Calu3 (cell line): ENCODE data around the gene VPS51. TPM values are rescaled to one million over a fixed set of nuclear protein-coding genes. Genes with fewer than 3 reads are reported as not detected.

ENCODE experiments used
- BruUV-seq: library from RNA; stranded (reverse); fragments of 400-500 nt; replicated peaks from 2 replicates; lab custom pipeline; 2021; lab: Mats Ljungman, UMichigan
- CTCF ChIA-PET: fragments of 300-600 bp; sonication (Branson Sonifier 250); formaldehyde crosslinking; loops from one replicate; lab custom pipeline; 2022; ENCODE audit warnings: antibody characterized with exemption; lab: Charles Lee
- DNase-seq: peaks from one replicate; pipeline ENCODE4 v3.0.0; 2022
- H3K27ac Mint-ChIP-seq: one replicate; pipeline ENCODE4 v1.8.0; 2022; ENCODE audit warnings: mixed read lengths; ENCODE audit not compliant: unreplicated experiment
- H3K27me3 Mint-ChIP-seq: one replicate; pipeline ENCODE4 v1.8.0; 2022; ENCODE audit warnings: mixed read lengths; ENCODE audit not compliant: unreplicated experiment
- H3K36me3 Mint-ChIP-seq: one replicate; pipeline ENCODE4 v1.8.0; 2022; ENCODE audit warnings: mild to moderate bottlenecking, moderate library complexity, mixed read lengths; ENCODE audit not compliant: insufficient read depth, unreplicated experiment
- H3K4me1 Mint-ChIP-seq: one replicate; pipeline ENCODE4 v1.8.0; 2022; ENCODE audit warnings: mild to moderate bottlenecking, low read depth, mixed read lengths; ENCODE audit not compliant: unreplicated experiment
- H3K4me3 Mint-ChIP-seq: one replicate; pipeline ENCODE4 v1.8.0; 2022; ENCODE audit warnings: mild to moderate bottlenecking, low read depth, moderate library complexity, mixed read lengths; ENCODE audit not compliant: unreplicated experiment
- H3K9me3 Mint-ChIP-seq: one replicate; pipeline ENCODE4 v1.8.0; 2022; ENCODE audit warnings: low read depth, mixed read lengths; ENCODE audit not compliant: unreplicated experiment
- CTCF ChIP-seq: fragments of 200-600 bp; IDR thresholded peaks from one replicate; pipeline ENCODE4 v1.8.0; 2022; ENCODE audit warnings: antibody characterized with exemption; ENCODE audit not compliant: unreplicated experiment
- intact Hi-C: fragments of 100-400 bp; cut with micrococcal nuclease; formaldehyde crosslinking; loops from one replicate; pipeline ENCODE4 v1.10.0; 2022; ENCODE audit not compliant: unreplicated experiment
- total RNA-seq: library from RNA; stranded (reverse); gene quantifications from 2 replicates; pipeline ENCODE4 v1.2.3, GENCODE V29; 2022

VPS51 gene
- total RNA-seq, 1 experiment from 2014 or later: 78.1 TPM

DNA sequence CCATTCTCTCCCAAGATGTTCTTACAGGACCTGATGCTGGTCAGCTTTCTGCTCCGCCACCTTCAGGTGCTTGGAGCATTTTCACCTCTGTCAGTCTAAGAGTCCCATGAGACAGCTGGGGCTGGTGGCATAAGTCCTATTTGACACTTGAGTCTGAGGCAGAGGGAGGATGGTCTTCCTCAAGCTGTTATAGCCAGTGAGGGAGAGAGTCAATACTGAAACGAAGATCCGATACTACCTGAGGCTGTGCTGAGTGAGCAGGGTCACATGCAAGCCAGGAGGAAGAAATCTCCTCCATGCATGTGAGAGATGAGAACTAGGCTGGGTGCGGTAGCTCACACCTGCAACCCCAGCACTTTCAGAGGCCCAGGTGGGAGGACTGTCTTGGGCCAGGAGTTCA lies 6.4 kb upstream of the VPS51 start:
- no peak for DNase-seq
- Mint-ChIP-seq H3K4me1 (peaks cover 9% of the 10 kb centered on the region), H3K27ac (no peak overlapping the region), H3K36me3 (peaks cover 27% of the 10 kb centered on the region), H3K27me3 (no peaks in the 10 kb centered on the region), H3K9me3 (no peaks in the 10 kb centered on the region), H3K4me3 (no peak overlapping the region)
- intact Hi-C loops: no loop called here
- TF ChIP-seq CTCF: no peak
- CTCF ChIA-PET: interaction anchor here (0.6 kb wide), 1 partner anchor 243 kb away, joined by 5 read pairs; no protein-coding TSS in a partner anchor
- no TSS peak for BruUV-seq

- Mint-ChIP-seq H3K9me3 (no peaks in the 10 kb centered on the region), H3K4me1 (peaks cover 5% of the 10 kb centered on the region), H3K36me3 (peaks cover 18% of the 10 kb centered on the region), H3K27me3 (no peaks in the 10 kb centered on the region), H3K4me3 (no peak overlapping the region), H3K27ac (no peak overlapping the region)
- no peak for TF ChIP-seq CTCF
- BruUV-seq: no TSS peak
- intact Hi-C loops: no loop called here
- no peak for DNase-seq
- CTCF ChIA-PET: no interaction called here
These were observed 5.4 kb upstream of the VPS51 start for GRCh38 chr11:65090628-65091027.

- peak overlapping the region; percentile 70 for H3K4me3 Mint-ChIP-seq
- DNase-seq: no peak
- BruUV-seq: no TSS peak
- H3K4me1 Mint-ChIP-seq: peaks cover 5% of the 10 kb centered on the region
- no peak for TF ChIP-seq CTCF
- peak overlapping the region; percentile 56 for H3K27ac Mint-ChIP-seq
- CTCF ChIA-PET: no interaction called here
- no peaks in the 10 kb centered on the region for H3K27me3 Mint-ChIP-seq
- peaks cover 12% of the 10 kb centered on the region for H3K36me3 Mint-ChIP-seq
- no peaks in the 10 kb centered on the region for H3K9me3 Mint-ChIP-seq
- intact Hi-C loops: no loop called here
These were observed 587 bp upstream of the VPS51 start for GRCh38 chr11:65095427-65095826.

DNA sequence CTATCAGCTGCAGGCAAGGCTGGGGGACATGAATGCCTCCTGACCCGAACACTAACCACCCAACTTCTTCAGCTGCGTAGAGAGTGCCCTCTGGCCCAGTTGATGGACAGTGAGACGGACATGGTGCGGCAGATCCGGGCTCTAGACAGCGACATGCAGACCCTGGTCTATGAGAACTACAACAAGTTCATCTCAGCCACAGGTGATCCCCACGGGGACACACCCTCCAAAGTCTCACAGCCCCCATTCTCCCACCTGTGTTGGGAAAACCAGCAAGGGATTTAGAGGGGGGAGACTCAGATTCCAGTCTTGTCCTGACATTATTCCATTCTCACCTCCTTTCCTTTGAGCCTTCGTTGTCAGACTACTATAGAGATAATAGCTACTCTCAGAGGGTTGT lies 912 bp downstream of the VPS51 start:
- DNase-seq: no peak
- Mint-ChIP-seq H3K4me3 (peak overlapping the region; percentile 70), H3K4me1 (peaks cover 5% of the 10 kb centered on the region), H3K27ac (no peak overlapping the region), H3K9me3 (no peaks in the 10 kb centered on the region), H3K27me3 (no peaks in the 10 kb centered on the region), H3K36me3 (peaks cover 12% of the 10 kb centered on the region)
- intact Hi-C loops: no loop called here
- no peak for TF ChIP-seq CTCF
- CTCF ChIA-PET: interaction anchor here (1.2 kb wide), 1 partner anchor 31 kb away, joined by 3 read pairs; no protein-coding TSS in a partner anchor
- TSS peak; percentile 45 for BruUV-seq
